Gastrocnemius medialis (tissue), 4 donors: ENCODE measurements around the gene INO80B.

Experiments
- POLR2A ChIP-seq, 2 donors: fragments of 450-650 bp; IDR thresholded peaks; one replicate each; pipeline ENCODE4 v1.6.1; 2017; ENCODE audit warnings: antibody characterized with exemption in 2 of 2, mild to moderate bottlenecking in 2 of 2, moderate library complexity in 2 of 2
- TF ChIP-seq, protein P1 (sequence below), 5 experiments: fragments of 450-650 bp in 3 of 5; fragments of 200-600 bp in 2 of 5; sonication (generic) in 2 of 5; IDR thresholded peaks in 4 of 5; conservative IDR thresholded peaks in 1 of 5; 1 replicate in 4 of 5; 2 replicates in 1 of 5; pipeline ENCODE4 v1.5.1; 2016 to 2019; ENCODE audit warnings: antibody characterized with exemption in 5 of 5, mild to moderate bottlenecking in 3 of 5, moderate library complexity in 3 of 5

DNA sequence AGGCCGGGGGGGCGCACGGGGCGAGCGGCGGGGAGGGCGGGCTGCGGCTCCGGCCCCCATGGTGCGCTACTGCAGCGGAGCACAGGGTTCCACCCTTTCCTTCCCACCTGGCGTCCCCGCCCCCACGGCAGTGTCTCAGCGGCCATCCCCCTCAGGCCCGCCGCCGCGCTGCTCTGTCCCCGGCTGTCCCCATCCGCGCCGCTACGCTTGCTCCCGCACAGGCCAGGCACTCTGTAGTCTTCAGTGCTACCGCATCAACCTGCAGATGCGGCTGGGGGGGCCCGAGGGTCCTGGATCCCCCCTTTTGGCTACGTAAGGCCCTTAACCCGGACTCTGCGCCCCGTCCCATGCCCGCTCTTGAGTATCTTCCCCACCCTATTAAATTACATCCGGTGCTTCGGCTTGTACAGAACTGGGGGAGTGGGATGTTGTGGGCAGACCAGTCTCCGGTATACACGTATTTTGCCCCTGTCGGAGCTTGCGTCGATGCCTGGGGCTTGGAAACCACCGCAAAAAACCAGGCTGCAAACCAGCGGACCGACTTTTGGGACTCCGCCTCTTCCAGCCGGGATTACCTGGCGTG, 2.8 kb downstream of the INO80B start:
- TF ChIP-seq, protein P1, sequence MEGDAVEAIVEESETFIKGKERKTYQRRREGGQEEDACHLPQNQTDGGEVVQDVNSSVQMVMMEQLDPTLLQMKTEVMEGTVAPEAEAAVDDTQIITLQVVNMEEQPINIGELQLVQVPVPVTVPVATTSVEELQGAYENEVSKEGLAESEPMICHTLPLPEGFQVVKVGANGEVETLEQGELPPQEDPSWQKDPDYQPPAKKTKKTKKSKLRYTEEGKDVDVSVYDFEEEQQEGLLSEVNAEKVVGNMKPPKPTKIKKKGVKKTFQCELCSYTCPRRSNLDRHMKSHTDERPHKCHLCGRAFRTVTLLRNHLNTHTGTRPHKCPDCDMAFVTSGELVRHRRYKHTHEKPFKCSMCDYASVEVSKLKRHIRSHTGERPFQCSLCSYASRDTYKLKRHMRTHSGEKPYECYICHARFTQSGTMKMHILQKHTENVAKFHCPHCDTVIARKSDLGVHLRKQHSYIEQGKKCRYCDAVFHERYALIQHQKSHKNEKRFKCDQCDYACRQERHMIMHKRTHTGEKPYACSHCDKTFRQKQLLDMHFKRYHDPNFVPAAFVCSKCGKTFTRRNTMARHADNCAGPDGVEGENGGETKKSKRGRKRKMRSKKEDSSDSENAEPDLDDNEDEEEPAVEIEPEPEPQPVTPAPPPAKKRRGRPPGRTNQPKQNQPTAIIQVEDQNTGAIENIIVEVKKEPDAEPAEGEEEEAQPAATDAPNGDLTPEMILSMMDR (IDR thresholded peaks at IDR 0.05 in 4 of 5, conservative IDR thresholded peaks at IDR 0.05 in 1 of 5), result no peak
- peak; percentile 45 to 77 for TF ChIP-seq POLR2A (IDR thresholded peaks at IDR 0.05)
